ENCODE measurements around the gene DNAJC17. TPM values are rescaled to one million over a fixed set of nuclear protein-coding genes. Genes with fewer than 3 reads are reported as not detected.

DNAJC17 gene
- total RNA-seq, 1 experiment from 2014 or later: 51.3 TPM

- no peak for DNase-seq (ENCODE audit: low read depth)
- in situ Hi-C loops (cut with HindIII; ENCODE audit: low pct_unique_long_range_greater_than_20kb, low sequenced_read_pairs): no loop called here
Observed at GRCh38 chr15:40773496-40773895, 33.8 kb downstream of the DNAJC17 start.

GRCh38 chr15:40772014-40772413 lies 35.3 kb downstream of the DNAJC17 start:
- in situ Hi-C loops (cut with HindIII; ENCODE audit: low pct_unique_long_range_greater_than_20kb, low sequenced_read_pairs): no loop called here
- DNase-seq (ENCODE audit: low read depth): no peak

GRCh38 chr15:40771242-40771641 lies 36.0 kb downstream of the DNAJC17 start:
- in situ Hi-C loops (cut with HindIII; ENCODE audit: low pct_unique_long_range_greater_than_20kb, low sequenced_read_pairs): no loop called here
- no peak for DNase-seq (ENCODE audit: low read depth)

- DNase-seq (ENCODE audit: low read depth): no peak
- in situ Hi-C loops (cut with HindIII; ENCODE audit: low pct_unique_long_range_greater_than_20kb, low sequenced_read_pairs): no loop called here
Observed at GRCh38 chr15:40770147-40770721, 37.0 kb downstream of the DNAJC17 start.

GRCh38 chr15:40769274-40770146 lies 37.8 kb downstream of the DNAJC17 start, which contains the start of gene C15orf62:
Gene C15orf62, plus strand, starts transcription at chr15:40769980. Its CDS starts 516 bp downstream, at chr15:40770496.
- peak; percentile 94 for DNase-seq (ENCODE audit: low read depth)
- in situ Hi-C loops (cut with HindIII; ENCODE audit: low pct_unique_long_range_greater_than_20kb, low sequenced_read_pairs): no loop called here

- peak; percentile 41 for DNase-seq (ENCODE audit: low read depth)
- in situ Hi-C loops (cut with HindIII; ENCODE audit: low pct_unique_long_range_greater_than_20kb, low sequenced_read_pairs): no loop called here
Observed at GRCh38 chr15:40768521-40769273, 38.6 kb downstream of the DNAJC17 start.

GRCh38 chr15:40767838-40768500 lies 39.3 kb downstream of the DNAJC17 start:
- no peak for DNase-seq (ENCODE audit: low read depth)
- in situ Hi-C loops (cut with HindIII; ENCODE audit: low pct_unique_long_range_greater_than_20kb, low sequenced_read_pairs): no loop called here

- in situ Hi-C loops (cut with HindIII; ENCODE audit: low pct_unique_long_range_greater_than_20kb, low sequenced_read_pairs): no loop called here
- peak; percentile 53 for DNase-seq (ENCODE audit: low read depth)
Observed at GRCh38 chr15:40766906-40767837, 40.1 kb downstream of the DNAJC17 start.

- in situ Hi-C loops (cut with HindIII; ENCODE audit: low pct_unique_long_range_greater_than_20kb, low sequenced_read_pairs): no loop called here
- no peak for DNase-seq (ENCODE audit: low read depth)
Observed at GRCh38 chr15:40766194-40766815, 41.0 kb downstream of the DNAJC17 start.

- in situ Hi-C loops (cut with HindIII; ENCODE audit: low pct_unique_long_range_greater_than_20kb, low sequenced_read_pairs): no loop called here
- no peak for DNase-seq (ENCODE audit: low read depth)
Observed at GRCh38 chr15:40764629-40765103, 42.6 kb downstream of the DNAJC17 start.

GRCh38 chr15:40763801-40764628 lies 43.3 kb downstream of the DNAJC17 start, which contains the start of gene GCHFR:
Gene GCHFR, plus strand, starts transcription at chr15:40764068. Its CDS starts 113 bp downstream, at chr15:40764181.
- DNase-seq (ENCODE audit: low read depth): peak; percentile 88
- in situ Hi-C loops (cut with HindIII; ENCODE audit: low pct_unique_long_range_greater_than_20kb, low sequenced_read_pairs): no loop called here

- DNase-seq (ENCODE audit: low read depth): peak; percentile 79
- in situ Hi-C loops (cut with HindIII; ENCODE audit: low pct_unique_long_range_greater_than_20kb, low sequenced_read_pairs): no loop called here
Observed at GRCh38 chr15:40762919-40763800, 44.1 kb downstream of the DNAJC17 start.

GRCh38 chr15:40759961-40760360 lies 47.3 kb downstream of the DNAJC17 start:
- no peak for DNase-seq (ENCODE audit: low read depth)
- in situ Hi-C loops (cut with HindIII; ENCODE audit: low pct_unique_long_range_greater_than_20kb, low sequenced_read_pairs): no loop called here

GRCh38 chr15:40756938-40757337 lies 50.3 kb downstream of the DNAJC17 start:
- DNase-seq (ENCODE audit: low read depth): no peak
- in situ Hi-C loops (cut with HindIII; ENCODE audit: low pct_unique_long_range_greater_than_20kb, low sequenced_read_pairs): no loop called here

- DNase-seq (ENCODE audit: low read depth): no peak
- in situ Hi-C loops (cut with HindIII; ENCODE audit: low pct_unique_long_range_greater_than_20kb, low sequenced_read_pairs): no loop called here
Observed at GRCh38 chr15:40755812-40756208, 51.5 kb downstream of the DNAJC17 start.

Data from Caki2 (cell line).